Activated T-helper 1 cell treated with anti-CD3 and anti-CD28 coated beads, Interleukin-12 subunit alpha, Interleukin-12 subunit beta, Interleukin-2, Interleukin-4 antibody, amounts not matched to agents 30 ng/mL and 10 ng/mL and 1 ng/mL, durations not matched to agents 14 hours and 24 hours and 36 hours (primary cell): ENCODE results near the gene SOBP. TPM values are rescaled to one million over a fixed set of nuclear protein-coding genes. Genes with fewer than 3 reads are reported as not detected.
A peak's percentile ranks its signal among the peaks of the same experiment; 100 is the strongest.

Experiments used
- DNase-seq: peaks from one replicate; pipeline ENCODE4 v3.0.0; 2021; ENCODE audit warnings: low spot score
- H3K27ac Mint-ChIP-seq: one replicate; pipeline ENCODE4 v1.8.0; 2021; ENCODE audit warnings: mild to moderate bottlenecking, mixed read lengths
- H3K27me3 Mint-ChIP-seq: one replicate; pipeline ENCODE4 v1.8.0; 2022; ENCODE audit warnings: mild to moderate bottlenecking, moderate library complexity, mixed read lengths; ENCODE audit not compliant: insufficient read depth
- H3K36me3 Mint-ChIP-seq: one replicate; pipeline ENCODE4 v1.8.0; 2021; ENCODE audit warnings: low read depth, mixed read lengths
- H3K4me1 Mint-ChIP-seq: one replicate; pipeline ENCODE4 v1.8.0; 2021; ENCODE audit warnings: low read depth, mixed read lengths
- H3K4me3 Mint-ChIP-seq: one replicate; pipeline ENCODE4 v1.8.0; 2021; ENCODE audit warnings: mild to moderate bottlenecking, moderate library complexity, mixed read lengths
- H3K9me3 Mint-ChIP-seq: one replicate; pipeline ENCODE4 v1.8.0; 2021; ENCODE audit warnings: mixed read lengths
- intact Hi-C: fragments of 100-400 bp; cut with micrococcal nuclease; formaldehyde crosslinking; loops from one replicate; pipeline ENCODE4 v1.15.1; 2024
- total RNA-seq: library from RNA; stranded (reverse); gene quantifications from 2 replicates; pipeline ENCODE4 v1.2.3, GENCODE V29; 2022

The SOBP gene
- total RNA-seq, 1 donor from 2014 or later, result 0.16 TPM

GRCh38 chr6:107653861-107654394 is 164.0 kb downstream of the SOBP start:
- Mint-ChIP-seq H3K27ac (no peak overlapping the region), H3K36me3 (no peaks in the 10 kb centered on the region), H3K4me3 (no peak overlapping the region), H3K27me3 (peaks cover 9% of the 10 kb centered on the region), H3K4me1 (peaks cover 31% of the 10 kb centered on the region), H3K9me3 (no peaks in the 10 kb centered on the region)
- DNase-seq, result no peak
- intact Hi-C loops, result loop anchor here (5.0 to 10.0 kb wide), 2 partner anchors 339 to 643 kb away; partner anchors contain the start of gene AFG1L

- intact Hi-C loops, result loop anchor here (5.0 to 10.0 kb wide), 3 partner anchors 197 to 643 kb away; partner anchors contain the start of genes AFG1L and PDSS2
These were observed 164.8 kb downstream of the SOBP start for GRCh38 chr6:107654764-107655163.

GRCh38 chr6:107655245-107655644 is 165.3 kb downstream of the SOBP start:
- H3K27me3 Mint-ChIP-seq, result peaks cover 12% of the 10 kb centered on the region
- no peaks in the 10 kb centered on the region for H3K9me3 Mint-ChIP-seq
- peaks cover 35% of the 10 kb centered on the region for H3K4me1 Mint-ChIP-seq
- DNase-seq, result no peak
- intact Hi-C loops, result loop anchor here (5.0 to 10.0 kb wide), 2 partner anchors 198 to 340 kb away; partner anchors contain the start of gene PDSS2
- no peak overlapping the region for H3K27ac Mint-ChIP-seq
- no peak overlapping the region for H3K4me3 Mint-ChIP-seq
- no peaks in the 10 kb centered on the region for H3K36me3 Mint-ChIP-seq

More at GRCh38 chr6:107654764-107655163, 164.8 kb downstream of the SOBP start:
- Mint-ChIP-seq H3K4me3 (no peak overlapping the region), H3K27ac (no peak overlapping the region), H3K36me3 (no peaks in the 10 kb centered on the region), H3K9me3 (no peaks in the 10 kb centered on the region), H3K27me3 (peaks cover 12% of the 10 kb centered on the region), H3K4me1 (peaks cover 35% of the 10 kb centered on the region)
- no peak for DNase-seq

- H3K4me1 Mint-ChIP-seq, result peaks cover 35% of the 10 kb centered on the region
- no peaks in the 10 kb centered on the region for H3K36me3 Mint-ChIP-seq
- no peak overlapping the region for H3K27ac Mint-ChIP-seq
- intact Hi-C loops, result loop anchor here (5.0 to 10.0 kb wide), 2 partner anchors 199 to 341 kb away; partner anchors contain the start of gene PDSS2
- no peak overlapping the region for H3K4me3 Mint-ChIP-seq
- peaks cover 12% of the 10 kb centered on the region for H3K27me3 Mint-ChIP-seq
- DNase-seq, result no peak
- H3K9me3 Mint-ChIP-seq, result no peaks in the 10 kb centered on the region
These were observed 165.9 kb downstream of the SOBP start for GRCh38 chr6:107655864-107656263.

- H3K36me3 Mint-ChIP-seq, result no peaks in the 10 kb centered on the region
- DNase-seq, result no peak
- no peaks in the 10 kb centered on the region for H3K9me3 Mint-ChIP-seq
- peaks cover 12% of the 10 kb centered on the region for H3K27me3 Mint-ChIP-seq
- peaks cover 35% of the 10 kb centered on the region for H3K4me1 Mint-ChIP-seq
- no peak overlapping the region for H3K27ac Mint-ChIP-seq
- intact Hi-C loops, result loop anchor here (5.0 to 10.0 kb wide), 2 partner anchors 199 to 342 kb away; partner anchors contain the start of gene PDSS2
- H3K4me3 Mint-ChIP-seq, result no peak overlapping the region
These were observed 166.5 kb downstream of the SOBP start for GRCh38 chr6:107656401-107656800.

GRCh38 chr6:107656883-107657282 is 167.0 kb downstream of the SOBP start:
- H3K27ac Mint-ChIP-seq, result no peak overlapping the region

GRCh38 chr6:107657373-107657754 is 167.4 kb downstream of the SOBP start:
- no peaks in the 10 kb centered on the region for H3K9me3 Mint-ChIP-seq
- peaks cover 9% of the 10 kb centered on the region for H3K27me3 Mint-ChIP-seq
- H3K27ac Mint-ChIP-seq, result no peak overlapping the region
- no peaks in the 10 kb centered on the region for H3K36me3 Mint-ChIP-seq
- peak overlapping the region; percentile 48 for H3K4me3 Mint-ChIP-seq
- no peak for DNase-seq
- H3K4me1 Mint-ChIP-seq, result peaks cover 35% of the 10 kb centered on the region
- intact Hi-C loops, result loop anchor here (5.0 to 10.0 kb wide), 2 partner anchors 200 to 343 kb away; partner anchors contain the start of gene PDSS2

More at GRCh38 chr6:107656883-107657282, 167.0 kb downstream of the SOBP start:
- no peaks in the 10 kb centered on the region for H3K9me3 Mint-ChIP-seq
- intact Hi-C loops, result loop anchor here (5.0 to 10.0 kb wide), 2 partner anchors 200 to 342 kb away; partner anchors contain the start of gene PDSS2
- H3K36me3 Mint-ChIP-seq, result no peaks in the 10 kb centered on the region
- peaks cover 10% of the 10 kb centered on the region for H3K27me3 Mint-ChIP-seq
- no peak overlapping the region for H3K4me3 Mint-ChIP-seq
- H3K4me1 Mint-ChIP-seq, result peaks cover 35% of the 10 kb centered on the region
- no peak for DNase-seq

GRCh38 chr6:107657755-107658461 is 168.0 kb downstream of the SOBP start:
- intact Hi-C loops, result loop anchor here (5.0 to 10.0 kb wide), 2 partner anchors 201 to 343 kb away; partner anchors contain the start of gene PDSS2
- Mint-ChIP-seq H3K27ac (no peak overlapping the region), H3K27me3 (peaks cover 14% of the 10 kb centered on the region), H3K4me1 (peaks cover 35% of the 10 kb centered on the region), H3K9me3 (no peaks in the 10 kb centered on the region), H3K36me3 (no peaks in the 10 kb centered on the region), H3K4me3 (peak overlapping the region; percentile 48)
- peak; percentile 54 for DNase-seq

- Mint-ChIP-seq H3K4me1 (peaks cover 35% of the 10 kb centered on the region), H3K4me3 (no peak overlapping the region), H3K27me3 (peaks cover 18% of the 10 kb centered on the region), H3K27ac (no peak overlapping the region), H3K9me3 (no peaks in the 10 kb centered on the region), H3K36me3 (no peaks in the 10 kb centered on the region)
- DNase-seq, result no peak
- intact Hi-C loops, result loop anchor here (5.0 to 10.0 kb wide), 2 partner anchors 202 to 344 kb away; partner anchors contain the start of gene PDSS2
These were observed 169.3 kb downstream of the SOBP start for GRCh38 chr6:107658920-107659865.

GRCh38 chr6:107660839-107661238 is 170.9 kb downstream of the SOBP start:
- no peak for DNase-seq
- Mint-ChIP-seq H3K9me3 (no peaks in the 10 kb centered on the region), H3K4me3 (no peak overlapping the region), H3K27ac (no peak overlapping the region), H3K27me3 (peaks cover 17% of the 10 kb centered on the region), H3K4me1 (peaks cover 43% of the 10 kb centered on the region), H3K36me3 (no peaks in the 10 kb centered on the region)
- intact Hi-C loops, result no loop called here

- DNase-seq, result no peak
- Mint-ChIP-seq H3K4me3 (no peak overlapping the region), H3K9me3 (no peaks in the 10 kb centered on the region), H3K4me1 (peaks cover 40% of the 10 kb centered on the region), H3K27me3 (peaks cover 17% of the 10 kb centered on the region), H3K27ac (no peak overlapping the region), H3K36me3 (no peaks in the 10 kb centered on the region)
- intact Hi-C loops, result no loop called here
These were observed 171.4 kb downstream of the SOBP start for GRCh38 chr6:107661291-107661690.

- peaks cover 19% of the 10 kb centered on the region for H3K27me3 Mint-ChIP-seq
- no peak overlapping the region for H3K27ac Mint-ChIP-seq
- no peaks in the 10 kb centered on the region for H3K36me3 Mint-ChIP-seq
- H3K9me3 Mint-ChIP-seq, result no peaks in the 10 kb centered on the region
- no peak for DNase-seq
- H3K4me1 Mint-ChIP-seq, result peaks cover 29% of the 10 kb centered on the region
- intact Hi-C loops, result no loop called here
- H3K4me3 Mint-ChIP-seq, result no peak overlapping the region
These were observed 172.4 kb downstream of the SOBP start for GRCh38 chr6:107662333-107662732.
